Glomerular visceral epithelial cell (primary cell): ENCODE data around the gene MFF.
"Not testable (repeated sequence)": the region's sequence is repeated elsewhere in the genome, so short reads cannot be mapped to it uniquely, and the experiment has no call there.

Source experiments
- DNase-seq: peaks from one replicate; pipeline ENCODE4 v3.0.0-alpha.2; 2016; ENCODE audit errors: extremely low spot score

Gene MFF

GRCh38 chr2:227377467-227378351 is 52.7 kb downstream of the MFF start:
- no peak for DNase-seq

- DNase-seq, result no peak
These were observed 53.3 kb downstream of the MFF start for GRCh38 chr2:227378371-227378782.

- DNase-seq, result no peak
These were observed 54.0 kb downstream of the MFF start, which contains the start of gene TM4SF20 for GRCh38 chr2:227379095-227379494. TM4SF20 (minus strand) TSS chr2:227379306; CDS start chr2:227379268, 38 bp downstream.

- DNase-seq, result not testable (repeated sequence)
These were observed 57.3 kb downstream of the MFF start for GRCh38 chr2:227382241-227382835.

GRCh38 chr2:227383686-227384085 is 58.6 kb downstream of the MFF start:
- DNase-seq, result no peak

- DNase-seq, result no peak
These were observed 61.6 kb downstream of the MFF start for GRCh38 chr2:227386630-227387029.

GRCh38 chr2:227387583-227387982 is 62.5 kb downstream of the MFF start, which contains the start of gene SCYGR1:
SCYGR1 (minus strand) TSS chr2:227387949; CDS start chr2:227387949, 0 bp downstream.
- DNase-seq, result not testable (repeated sequence)

GRCh38 chr2:227388537-227389011 is 63.5 kb downstream of the MFF start:
- DNase-seq, result no peak

- DNase-seq, result no peak
These were observed 64.2 kb downstream of the MFF start for GRCh38 chr2:227389231-227389630.

GRCh38 chr2:227389661-227390060 is 64.6 kb downstream of the MFF start:
- no peak for DNase-seq

GRCh38 chr2:227390468-227391256 is 65.6 kb downstream of the MFF start:
- DNase-seq, result no peak

GRCh38 chr2:227394401-227394800 is 69.3 kb downstream of the MFF start:
- DNase-seq, result no peak

- DNase-seq, result peak; percentile 37
These were observed 70.5 kb downstream of the MFF start for GRCh38 chr2:227395556-227395955.

- DNase-seq, result no peak
These were observed 72.5 kb downstream of the MFF start for GRCh38 chr2:227397562-227397961.

- DNase-seq, result no peak
These were observed 73.9 kb downstream of the MFF start for GRCh38 chr2:227398684-227399670.

- no peak for DNase-seq
These were observed 76.5 kb downstream of the MFF start for GRCh38 chr2:227401550-227401949.

- no peak for DNase-seq
These were observed 77.3 kb downstream of the MFF start for GRCh38 chr2:227402321-227402720.

- DNase-seq, result no peak
These were observed 77.9 kb downstream of the MFF start for GRCh38 chr2:227402959-227403358.

GRCh38 chr2:227404585-227405271 is 79.7 kb downstream of the MFF start:
- no peak for DNase-seq
